Activated CD4-positive, CD25-positive, alpha-beta regulatory T cell treated with anti-CD3 and anti-CD28 coated beads, Interleukin-2, amount 50 U/mL, for 16 hours (primary cell): ENCODE data around the gene PTPRK.

ENCODE experiments used
- DNase-seq: peaks from one replicate; pipeline ENCODE4 v3.0.0-alpha.2; 2020; ENCODE audit warnings: low read depth, low spot score

Gene PTPRK

GRCh38 chr6:128389820-128390534 is 130.4 kb downstream of the PTPRK start:
- DNase-seq, result no peak

- DNase-seq, result no peak
Measured at GRCh38 chr6:128388380-128388779, 132.0 kb downstream of the PTPRK start.

- no peak for DNase-seq
Measured at GRCh38 chr6:128380891-128381290, 139.5 kb downstream of the PTPRK start.

- DNase-seq, result no peak
Measured at GRCh38 chr6:128379577-128379976, 140.8 kb downstream of the PTPRK start.

- DNase-seq, result no peak
Measured at GRCh38 chr6:128376952-128377503, 143.4 kb downstream of the PTPRK start.

GRCh38 chr6:128371136-128371535 is 149.3 kb downstream of the PTPRK start:
- no peak for DNase-seq

- no peak for DNase-seq
Measured at GRCh38 chr6:128370072-128370471, 150.3 kb downstream of the PTPRK start.

- DNase-seq, result no peak
Measured at GRCh38 chr6:128368213-128368944, 152.0 kb downstream of the PTPRK start.

GRCh38 chr6:128367437-128367836 is 153.0 kb downstream of the PTPRK start:
- no peak for DNase-seq

GRCh38 chr6:128365520-128366160 is 154.8 kb downstream of the PTPRK start:
- no peak for DNase-seq

GRCh38 chr6:128364766-128365519 is 155.5 kb downstream of the PTPRK start:
- no peak for DNase-seq

GRCh38 chr6:128363020-128363813 is 157.2 kb downstream of the PTPRK start:
- no peak for DNase-seq

- no peak for DNase-seq
Measured at GRCh38 chr6:128361378-128361777, 159.0 kb downstream of the PTPRK start.

GRCh38 chr6:128358244-128358776 is 162.1 kb downstream of the PTPRK start:
- no peak for DNase-seq

GRCh38 chr6:128357392-128358130 is 162.8 kb downstream of the PTPRK start:
- no peak for DNase-seq

- DNase-seq, result no peak
Measured at GRCh38 chr6:128352366-128352765, 168.0 kb downstream of the PTPRK start.

GRCh38 chr6:128351255-128351514 is 169.2 kb downstream of the PTPRK start:
- no peak for DNase-seq

- no peak for DNase-seq
Measured at GRCh38 chr6:128350416-128351254, 169.8 kb downstream of the PTPRK start.

- no peak for DNase-seq
Measured at GRCh38 chr6:128347123-128347522, 173.3 kb downstream of the PTPRK start.
